Tibial nerve (tissue), 4 donors: Measurements from ENCODE around the gene TBC1D9.

Experiments
- CTCF ChIP-seq, 5 experiments: fragments of 200-600 bp in 3 of 5; fragments of 450-650 bp in 2 of 5; sonication (generic) in 3 of 5; IDR thresholded peaks; one replicate each; pipeline ENCODE4 v1.5.1; 2016 to 2019; ENCODE audit warnings: antibody characterized with exemption in 5 of 5, mild to moderate bottlenecking in 3 of 5, moderate library complexity in 2 of 5
- EP300 ChIP-seq, 2 donors: sonication (generic); formaldehyde crosslinking; IDR thresholded peaks; one replicate each; pipeline ENCODE4 v1.6.1; 2017; ENCODE audit warnings: antibody characterized with exemption in 2 of 2, mild to moderate bottlenecking in 1 of 2
- POLR2A ChIP-seq, 2 donors: fragments of 450-650 bp; IDR thresholded peaks; one replicate each; pipeline ENCODE4 v1.6.1; 2017; ENCODE audit warnings: antibody characterized with exemption in 2 of 2, mild to moderate bottlenecking in 2 of 2, moderate library complexity in 2 of 2

DNA sequence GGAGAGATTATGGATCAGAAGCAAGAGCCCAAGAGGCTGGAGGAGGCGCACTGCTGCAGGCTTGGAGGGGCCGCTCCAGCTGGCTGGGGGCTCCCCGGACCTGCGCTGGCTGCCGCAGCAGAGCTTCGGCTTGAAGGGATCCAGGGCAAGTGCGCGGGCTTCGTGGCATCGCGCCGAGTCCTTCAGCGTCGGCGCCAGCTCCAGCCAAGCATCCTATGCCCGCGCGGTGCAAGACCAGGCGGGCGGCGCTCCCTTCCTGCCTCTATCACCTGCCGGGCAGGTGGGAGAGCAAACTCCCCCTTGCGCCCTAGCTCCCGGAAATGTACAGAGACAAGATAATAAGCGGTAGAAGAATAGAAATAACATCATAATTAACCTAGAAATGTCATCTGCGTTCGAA is 176.9 kb downstream of the TBC1D9 start:
- TF ChIP-seq CTCF (IDR thresholded peaks at IDR 0.05) (no peak), POLR2A (IDR thresholded peaks at IDR 0.05) (no peak), EP300 (IDR thresholded peaks at IDR 0.05) (no peak)
